GM23248 (cell line): Measurements from ENCODE around the gene HJV.

Experiments used
- EZH2 ChIP-seq: fragments of 200-600 bp; sonication (generic); IDR thresholded peaks from 2 replicates; pipeline ENCODE4 v1.6.1; 2018; ENCODE audit warnings: antibody characterized with exemption, mild to moderate bottlenecking; ENCODE audit not compliant: insufficient read depth, poor library complexity, severe bottlenecking
- EZH2phosphoT487 ChIP-seq: fragments of 200-600 bp; sonication (generic); IDR thresholded peaks from 2 replicates; pipeline ENCODE4 v1.6.1; 2018; ENCODE audit warnings: antibody characterized with exemption, moderate library complexity, mild to moderate bottlenecking, low read depth; ENCODE audit not compliant: insufficient read depth

GRCh38 chr1:145978854-145979745 is 42.4 kb downstream of the HJV start:
- no peak for TF ChIP-seq EZH2
- TF ChIP-seq EZH2phosphoT487: no peak
